GM23338 (cell line): ENCODE data around the gene MMRN2. TPM values are rescaled to one million over a fixed set of nuclear protein-coding genes. Genes with fewer than 3 reads are reported as not detected.
"Not testable (repeated sequence)": the region's sequence is repeated elsewhere in the genome, so short reads cannot be mapped to it uniquely, and the experiment has no call there.

Experiments used
- ATAC-seq: fragments of 200-7000 bp; cut with Tn5 transposase; 3 replicates; pipeline ENCODE4 v1.9.1; 2020
- DNase-seq: peaks from one replicate; pipeline ENCODE4 v3.0.0-alpha.2; 2015; ENCODE audit warnings: low spot score
- H2AFZ ChIP-seq: fragments of 200-600 bp; sonication (generic); 2 replicates; pipeline ENCODE4 v1.8.0; 2016; ENCODE audit warnings: antibody characterized with exemption, mild to moderate bottlenecking, moderate library complexity
- H3F3A ChIP-seq: fragments of 200-600 bp; sonication (generic); replicated peaks from 2 replicates; pipeline ENCODE4 v1.8.0; 2017; ENCODE audit warnings: antibody characterized with exemption, mixed run types, low read depth
- H3K27ac ChIP-seq: fragments of 200-600 bp; sonication (generic); 2 replicates; pipeline ENCODE4 v1.6.1; 2016; ENCODE audit warnings: low read depth
- H3K27me3 ChIP-seq: fragments of 200-600 bp; sonication (generic); 2 replicates; pipeline ENCODE4 v1.8.0; 2016; ENCODE audit warnings: mild to moderate bottlenecking, mixed run types, moderate library complexity; ENCODE audit not compliant: insufficient read depth
- H3K36me3 ChIP-seq: fragments of 200-600 bp; sonication (generic); 2 replicates; pipeline ENCODE4 v1.8.0; 2016; ENCODE audit warnings: mild to moderate bottlenecking; ENCODE audit not compliant: insufficient read depth
- H3K4me1 ChIP-seq: fragments of 200-600 bp; sonication (generic); 2 replicates; pipeline ENCODE4 v1.8.0; 2016; ENCODE audit warnings: mild to moderate bottlenecking, moderate library complexity; ENCODE audit not compliant: insufficient read depth
- H3K4me2 ChIP-seq: fragments of 200-600 bp; sonication (generic); 2 replicates; pipeline ENCODE4 v1.7.1; 2017; ENCODE audit warnings: mixed run types
- H3K4me3 ChIP-seq: fragments of 200-600 bp; sonication (generic); 2 replicates; pipeline ENCODE4 v1.6.1; 2016; ENCODE audit warnings: mixed run types
- H3K79me2 ChIP-seq: fragments of 200-600 bp; sonication (generic); replicated peaks from 2 replicates; pipeline ENCODE4 v1.8.0; 2017; ENCODE audit warnings: mild to moderate bottlenecking; ENCODE audit not compliant: insufficient read depth
- H3K9me2 ChIP-seq: fragments of 200-600 bp; sonication (generic); 2 replicates; pipeline ENCODE4 v1.8.0; 2017; ENCODE audit not compliant: insufficient read depth
- H4K20me1 ChIP-seq: fragments of 200-600 bp; sonication (generic); replicated peaks from 2 replicates; pipeline ENCODE4 v1.8.0; 2017; ENCODE audit warnings: mild to moderate bottlenecking; ENCODE audit not compliant: insufficient read depth
- H3K27ac Mint-ChIP-seq: 2 replicates; pipeline ENCODE4 v1.8.0; 2020; ENCODE audit warnings: inconsistent platforms, mild to moderate bottlenecking, moderate library complexity, mixed read lengths
- H3K27me3 Mint-ChIP-seq: 3 replicates; pipeline ENCODE4 v1.8.0; 2022; ENCODE audit warnings: low read depth, mild to moderate bottlenecking, moderate library complexity, mixed read lengths, inconsistent platforms; ENCODE audit not compliant: insufficient read depth, poor library complexity
- H3K36me3 Mint-ChIP-seq: 3 replicates; pipeline ENCODE4 v1.8.0; 2021; ENCODE audit warnings: low read depth, mild to moderate bottlenecking, inconsistent platforms, moderate library complexity, mixed read lengths
- H3K4me1 Mint-ChIP-seq: 3 replicates; pipeline ENCODE4 v1.8.0; 2020; ENCODE audit warnings: mild to moderate bottlenecking, inconsistent platforms, mixed read lengths
- H3K4me3 Mint-ChIP-seq: 3 replicates; pipeline ENCODE4 v1.8.0; 2021; ENCODE audit warnings: moderate library complexity, mild to moderate bottlenecking, inconsistent platforms, mixed read lengths
- H3K9me3 Mint-ChIP-seq: 3 replicates; pipeline ENCODE4 v1.8.0; 2020; ENCODE audit warnings: moderate library complexity, mild to moderate bottlenecking, inconsistent platforms, mixed read lengths
- polyA plus RNA-seq: library from polyadenylated mRNA; unstranded; fragments of >200 nt; fragmentation: Nextera tagmentation; extraction: Ambion mirVana; gene quantifications from 2 replicates; pipeline ENCODE4 v1.2.1, GENCODE V29; 2016
- total RNA-seq: library from RNA; depleted of rRNA; stranded (reverse); fragments of >200 nt; shearing (Covaris generic); gene quantifications from 2 replicates; pipeline ENCODE4 v1.2.3, GENCODE V29; 2014
- TF ChIP-seq, protein P1 (sequence below): fragments of 250-450 bp; sonication (Bioruptor Pico); IDR thresholded peaks from 2 replicates; pipeline ENCODE4 v1.5.0; 2020; ENCODE audit warnings: mild to moderate bottlenecking, moderate library complexity
- TF ChIP-seq, protein P2 (sequence below), 2 experiments: fragments of 200-600 bp in 1 of 2; sonication (generic) in 1 of 2; conservative IDR thresholded peaks; 2 replicates each; pipeline versions ENCODE4 v1.5.1 to v1.6.1; 2016 to 2017; ENCODE audit warnings: antibody characterized with exemption in 2 of 2, low read depth in 2 of 2, mild to moderate bottlenecking in 2 of 2, moderate library complexity in 1 of 2

The MMRN2 gene
- total and polyA plus RNA-seq, 2 experiments from 2014 or later = 0.32 to 2.4 TPM

DNA sequence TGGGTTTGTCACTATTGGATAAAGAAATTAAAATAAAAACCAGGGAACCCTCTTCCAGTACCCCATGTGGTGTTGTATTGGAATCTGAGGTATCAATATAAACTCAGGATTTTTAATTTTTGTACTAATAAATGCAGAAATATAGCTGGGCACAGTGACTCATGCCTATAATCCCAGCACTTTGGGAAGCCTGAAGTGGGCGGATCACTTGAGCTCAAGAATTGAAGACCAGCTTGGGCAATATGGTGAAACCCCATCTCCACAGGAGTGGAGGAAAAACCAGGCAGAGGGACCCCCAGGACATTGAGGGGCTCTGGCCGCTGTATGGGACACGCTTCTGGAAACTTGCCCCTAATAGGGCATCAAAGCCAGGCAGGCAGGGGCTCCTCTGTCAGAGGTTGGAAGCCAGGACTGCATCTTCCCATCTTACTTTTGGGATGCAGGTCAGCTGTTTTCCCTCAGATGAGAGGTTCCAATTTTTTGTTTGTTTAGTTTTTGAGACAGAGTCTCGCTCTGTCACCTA lies 21.9 kb upstream of the MMRN2 start (continued):
- TF ChIP-seq, protein P1, sequence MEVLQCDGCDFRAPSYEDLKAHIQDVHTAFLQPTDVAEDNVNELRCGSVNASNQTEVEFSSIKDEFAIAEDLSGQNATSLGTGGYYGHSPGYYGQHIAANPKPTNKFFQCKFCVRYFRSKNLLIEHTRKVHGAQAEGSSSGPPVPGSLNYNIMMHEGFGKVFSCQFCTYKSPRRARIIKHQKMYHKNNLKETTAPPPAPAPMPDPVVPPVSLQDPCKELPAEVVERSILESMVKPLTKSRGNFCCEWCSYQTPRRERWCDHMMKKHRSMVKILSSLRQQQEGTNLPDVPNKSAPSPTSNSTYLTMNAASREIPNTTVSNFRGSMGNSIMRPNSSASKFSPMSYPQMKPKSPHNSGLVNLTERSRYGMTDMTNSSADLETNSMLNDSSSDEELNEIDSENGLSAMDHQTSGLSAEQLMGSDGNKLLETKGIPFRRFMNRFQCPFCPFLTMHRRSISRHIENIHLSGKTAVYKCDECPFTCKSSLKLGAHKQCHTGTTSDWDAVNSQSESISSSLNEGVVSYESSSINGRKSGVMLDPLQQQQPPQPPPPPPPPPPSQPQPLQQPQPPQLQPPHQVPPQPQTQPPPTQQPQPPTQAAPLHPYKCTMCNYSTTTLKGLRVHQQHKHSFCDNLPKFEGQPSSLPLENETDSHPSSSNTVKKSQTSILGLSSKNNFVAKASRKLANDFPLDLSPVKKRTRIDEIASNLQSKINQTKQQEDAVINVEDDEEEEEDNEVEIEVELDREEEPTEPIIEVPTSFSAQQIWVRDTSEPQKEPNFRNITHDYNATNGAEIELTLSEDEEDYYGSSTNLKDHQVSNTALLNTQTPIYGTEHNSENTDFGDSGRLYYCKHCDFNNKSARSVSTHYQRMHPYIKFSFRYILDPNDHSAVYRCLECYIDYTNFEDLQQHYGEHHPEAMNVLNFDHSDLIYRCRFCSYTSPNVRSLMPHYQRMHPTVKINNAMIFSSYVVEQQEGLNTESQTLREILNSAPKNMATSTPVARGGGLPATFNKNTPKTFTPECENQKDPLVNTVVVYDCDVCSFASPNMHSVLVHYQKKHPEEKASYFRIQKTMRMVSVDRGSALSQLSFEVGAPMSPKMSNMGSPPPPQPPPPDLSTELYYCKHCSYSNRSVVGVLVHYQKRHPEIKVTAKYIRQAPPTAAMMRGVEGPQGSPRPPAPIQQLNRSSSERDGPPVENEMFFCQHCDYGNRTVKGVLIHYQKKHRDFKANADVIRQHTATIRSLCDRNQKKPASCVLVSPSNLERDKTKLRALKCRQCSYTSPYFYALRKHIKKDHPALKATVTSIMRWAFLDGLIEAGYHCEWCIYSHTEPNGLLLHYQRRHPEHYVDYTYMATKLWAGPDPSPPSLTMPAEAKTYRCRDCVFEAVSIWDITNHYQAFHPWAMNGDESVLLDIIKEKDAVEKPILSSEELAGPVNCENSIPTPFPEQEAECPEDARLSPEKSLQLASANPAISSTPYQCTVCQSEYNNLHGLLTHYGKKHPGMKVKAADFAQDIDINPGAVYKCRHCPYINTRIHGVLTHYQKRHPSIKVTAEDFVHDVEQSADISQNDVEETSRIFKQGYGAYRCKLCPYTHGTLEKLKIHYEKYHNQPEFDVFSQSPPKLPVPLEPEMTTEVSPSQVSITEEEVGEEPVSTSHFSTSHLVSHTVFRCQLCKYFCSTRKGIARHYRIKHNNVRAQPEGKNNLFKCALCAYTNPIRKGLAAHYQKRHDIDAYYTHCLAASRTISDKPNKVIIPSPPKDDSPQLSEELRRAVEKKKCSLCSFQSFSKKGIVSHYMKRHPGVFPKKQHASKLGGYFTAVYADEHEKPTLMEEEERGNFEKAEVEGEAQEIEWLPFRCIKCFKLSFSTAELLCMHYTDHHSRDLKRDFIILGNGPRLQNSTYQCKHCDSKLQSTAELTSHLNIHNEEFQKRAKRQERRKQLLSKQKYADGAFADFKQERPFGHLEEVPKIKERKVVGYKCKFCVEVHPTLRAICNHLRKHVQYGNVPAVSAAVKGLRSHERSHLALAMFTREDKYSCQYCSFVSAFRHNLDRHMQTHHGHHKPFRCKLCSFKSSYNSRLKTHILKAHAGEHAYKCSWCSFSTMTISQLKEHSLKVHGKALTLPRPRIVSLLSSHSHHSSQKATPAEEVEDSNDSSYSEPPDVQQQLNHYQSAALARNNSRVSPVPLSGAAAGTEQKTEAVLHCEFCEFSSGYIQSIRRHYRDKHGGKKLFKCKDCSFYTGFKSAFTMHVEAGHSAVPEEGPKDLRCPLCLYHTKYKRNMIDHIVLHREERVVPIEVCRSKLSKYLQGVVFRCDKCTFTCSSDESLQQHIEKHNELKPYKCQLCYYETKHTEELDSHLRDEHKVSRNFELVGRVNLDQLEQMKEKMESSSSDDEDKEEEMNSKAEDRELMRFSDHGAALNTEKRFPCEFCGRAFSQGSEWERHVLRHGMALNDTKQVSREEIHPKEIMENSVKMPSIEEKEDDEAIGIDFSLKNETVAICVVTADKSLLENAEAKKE = no peak

DNA sequence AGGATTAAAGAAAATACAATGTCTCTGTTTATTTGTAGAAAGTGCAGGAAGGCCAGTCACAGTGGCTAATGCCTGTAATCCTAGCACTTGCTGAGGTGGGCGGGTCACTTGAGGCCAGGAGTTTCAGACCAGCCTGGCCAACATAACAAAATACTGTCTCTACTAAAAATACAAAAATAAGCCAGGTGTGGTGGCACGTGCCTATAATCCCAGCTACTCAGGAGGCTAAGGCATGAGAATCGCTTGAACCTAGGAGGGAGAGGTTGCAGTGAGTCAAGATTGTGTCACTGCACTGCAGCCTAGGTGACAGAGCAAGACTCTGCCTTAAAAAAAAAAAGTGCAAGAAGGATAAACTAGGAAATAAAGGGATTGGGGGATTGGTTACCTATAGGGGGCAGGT lies 21.0 kb upstream of the MMRN2 start:
- H3K9me2 ChIP-seq, H3K4me2 ChIP-seq, H3F3A ChIP-seq, H3K27ac Mint-ChIP-seq, DNase-seq, H3K36me3 ChIP-seq, H3K79me2 ChIP-seq, H3K27me3 ChIP-seq, H4K20me1 ChIP-seq, H3K4me3 Mint-ChIP-seq, ATAC-seq, H3K36me3 Mint-ChIP-seq, H3K27me3 Mint-ChIP-seq, H3K9me3 Mint-ChIP-seq, H3K4me3 ChIP-seq, H2AFZ ChIP-seq, H3K27ac ChIP-seq: not testable (repeated sequence)
- peaks cover 15% of the 10 kb centered on the region for H3K4me1 Mint-ChIP-seq
- 0 out of 2 replicates have a peak, but pooled peaks cover 11% of the 10 kb centered on the region for H3K4me1 ChIP-seq
- TF ChIP-seq, protein P2, sequence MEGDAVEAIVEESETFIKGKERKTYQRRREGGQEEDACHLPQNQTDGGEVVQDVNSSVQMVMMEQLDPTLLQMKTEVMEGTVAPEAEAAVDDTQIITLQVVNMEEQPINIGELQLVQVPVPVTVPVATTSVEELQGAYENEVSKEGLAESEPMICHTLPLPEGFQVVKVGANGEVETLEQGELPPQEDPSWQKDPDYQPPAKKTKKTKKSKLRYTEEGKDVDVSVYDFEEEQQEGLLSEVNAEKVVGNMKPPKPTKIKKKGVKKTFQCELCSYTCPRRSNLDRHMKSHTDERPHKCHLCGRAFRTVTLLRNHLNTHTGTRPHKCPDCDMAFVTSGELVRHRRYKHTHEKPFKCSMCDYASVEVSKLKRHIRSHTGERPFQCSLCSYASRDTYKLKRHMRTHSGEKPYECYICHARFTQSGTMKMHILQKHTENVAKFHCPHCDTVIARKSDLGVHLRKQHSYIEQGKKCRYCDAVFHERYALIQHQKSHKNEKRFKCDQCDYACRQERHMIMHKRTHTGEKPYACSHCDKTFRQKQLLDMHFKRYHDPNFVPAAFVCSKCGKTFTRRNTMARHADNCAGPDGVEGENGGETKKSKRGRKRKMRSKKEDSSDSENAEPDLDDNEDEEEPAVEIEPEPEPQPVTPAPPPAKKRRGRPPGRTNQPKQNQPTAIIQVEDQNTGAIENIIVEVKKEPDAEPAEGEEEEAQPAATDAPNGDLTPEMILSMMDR (conservative IDR thresholded peaks at IDR 0.05; ENCODE audit: low read depth in 2 of 2) = peak; percentile 14 to 17; a peak in 1 of 4 replicates
